Measurements from ENCODE around the gene ST8SIA2. TPM values are rescaled to one million over a fixed set of nuclear protein-coding genes. Genes with fewer than 3 reads are reported as not detected.

Gene ST8SIA2
- total RNA-seq, 4 donors from 2014 or later, result not detected

- TF ChIP-seq POLR2AphosphoS5 (IDR thresholded peaks at IDR 0.05) (no peak), POLR2A (IDR thresholded peaks at IDR 0.05) (no peak), EP300 (IDR thresholded peaks at IDR 0.05) (no peak), CTCF (IDR thresholded peaks at IDR 0.05) (no peak)
- ATAC-seq, result no peak
- H3K27me3 ChIP-seq, result peaks cover 24% of the 10 kb centered on the region
- H3K27ac ChIP-seq, result no peak overlapping the region
- H3K36me3 ChIP-seq, result no peaks in the 10 kb centered on the region
- H3K9me3 ChIP-seq, result no peaks in the 10 kb centered on the region
- 80% methylated on average over 1 of the region's 1 CpG; no CpG with 5 or more reads in 1 of the 2 donors for WGBS, 2 donors (ENCODE audit: low coverage in 1 of 2)
- H3K4me1 ChIP-seq, result no peaks in the 10 kb centered on the region
- no peak overlapping the region for H3K4me3 ChIP-seq
Measured at GRCh38 chr15:92375057-92375456, 18.6 kb upstream of the ST8SIA2 start.

- H3K4me1 ChIP-seq, result no peaks in the 10 kb centered on the region
- TF ChIP-seq POLR2AphosphoS5 (IDR thresholded peaks at IDR 0.05), result no peak
- TF ChIP-seq EP300 (IDR thresholded peaks at IDR 0.05), result no peak
- no peak for TF ChIP-seq POLR2A (IDR thresholded peaks at IDR 0.05)
- no peak for TF ChIP-seq CTCF (IDR thresholded peaks at IDR 0.05)
- H3K9me3 ChIP-seq, result no peaks in the 10 kb centered on the region
- no peaks in the 10 kb centered on the region for H3K36me3 ChIP-seq
- H3K4me3 ChIP-seq, result no peak overlapping the region
- no peak overlapping the region for H3K27ac ChIP-seq
- 67 to 89% methylated on average over 1 to 3 of the region's 3 CpGs for WGBS, 2 donors (ENCODE audit: low coverage in 1 of 2)
- peaks cover 24% of the 10 kb centered on the region for H3K27me3 ChIP-seq
- ATAC-seq, result no peak
Measured at GRCh38 chr15:92376109-92376508, 17.6 kb upstream of the ST8SIA2 start.

GRCh38 chr15:92377083-92377789 lies 16.4 kb upstream of the ST8SIA2 start:
- Histone ChIP-seq H3K27me3 (peaks cover 20% of the 10 kb centered on the region), H3K4me3 (no peak overlapping the region), H3K36me3 (no peaks in the 10 kb centered on the region), H3K27ac (no peak overlapping the region), H3K4me1 (no peaks in the 10 kb centered on the region), H3K9me3 (no peaks in the 10 kb centered on the region)
- no peak for ATAC-seq
- no peak for TF ChIP-seq CTCF (IDR thresholded peaks at IDR 0.05)
- no peak for TF ChIP-seq POLR2AphosphoS5 (IDR thresholded peaks at IDR 0.05)
- TF ChIP-seq POLR2A (IDR thresholded peaks at IDR 0.05), result no peak
- no peak for TF ChIP-seq EP300 (IDR thresholded peaks at IDR 0.05)
- 75 to 90% methylated on average over 4 to 7 of the region's 10 CpGs for WGBS, 2 donors (ENCODE audit: low coverage in 1 of 2)

GRCh38 chr15:92383519-92384324 lies 10.0 kb upstream of the ST8SIA2 start:
- ATAC-seq, result no peak
- H3K36me3 ChIP-seq, result no peaks in the 10 kb centered on the region
- TF ChIP-seq POLR2AphosphoS5 (IDR thresholded peaks at IDR 0.05) (no peak), POLR2A (IDR thresholded peaks at IDR 0.05) (no peak)
- 43 to 51% methylated on average over 8 to 9 of the region's 10 CpGs for WGBS, 2 donors (ENCODE audit: low coverage in 1 of 2)
- H3K4me1 ChIP-seq, result no peaks in the 10 kb centered on the region
- H3K4me3 ChIP-seq, result no peak overlapping the region
- no peak overlapping the region for H3K27ac ChIP-seq
- H3K27me3 ChIP-seq, result peaks cover 43% of the 10 kb centered on the region
- H3K9me3 ChIP-seq, result no peaks in the 10 kb centered on the region

GRCh38 chr15:92384381-92384780 lies 9.3 kb upstream of the ST8SIA2 start:
- no peak overlapping the region for H3K27ac ChIP-seq
- TF ChIP-seq POLR2A (IDR thresholded peaks at IDR 0.05) (no peak), EP300 (IDR thresholded peaks at IDR 0.05) (no peak), CTCF (IDR thresholded peaks at IDR 0.05) (no peak), POLR2AphosphoS5 (IDR thresholded peaks at IDR 0.05) (no peak)
- H3K36me3 ChIP-seq, result no peaks in the 10 kb centered on the region
- H3K9me3 ChIP-seq, result no peaks in the 10 kb centered on the region
- whole genome bisulfite sequencing, 2 donors (ENCODE audit: low coverage in 1 of 2), result 75 to 100% methylated on average over 1 to 2 of the region's 2 CpGs
- no peaks in the 10 kb centered on the region for H3K4me1 ChIP-seq
- peaks cover 50% of the 10 kb centered on the region for H3K27me3 ChIP-seq
- no peak overlapping the region for H3K4me3 ChIP-seq
- ATAC-seq, result no peak

Measured in gastroesophageal sphincter (tissue), 4 donors.